ENCODE results near the gene FBXL17. TPM values are rescaled to one million over a fixed set of nuclear protein-coding genes. Genes with fewer than 3 reads are reported as not detected.

Gene FBXL17
- total RNA-seq, 1 donor from 2014 or later: 17.6 TPM

DNA sequence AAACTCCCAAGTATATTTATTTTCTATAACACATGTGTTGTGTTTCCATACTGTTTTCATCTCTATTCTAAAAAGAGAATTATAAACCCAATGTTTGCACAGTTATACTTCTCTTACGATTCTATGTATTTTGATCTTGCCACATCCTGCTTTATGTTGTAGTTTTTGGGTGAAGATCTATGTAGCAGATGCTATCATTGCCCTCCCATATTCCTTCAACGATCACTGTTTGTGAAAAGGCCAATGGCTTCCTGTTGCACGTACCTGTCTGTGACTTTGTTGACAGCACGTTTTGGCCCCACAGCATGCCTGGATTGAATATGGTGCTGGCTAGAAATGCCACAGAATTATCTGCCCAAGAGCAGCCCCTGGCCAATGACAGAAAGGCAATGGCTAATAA, 456.7 kb downstream of the FBXL17 start:
- TF ChIP-seq, protein P1, sequence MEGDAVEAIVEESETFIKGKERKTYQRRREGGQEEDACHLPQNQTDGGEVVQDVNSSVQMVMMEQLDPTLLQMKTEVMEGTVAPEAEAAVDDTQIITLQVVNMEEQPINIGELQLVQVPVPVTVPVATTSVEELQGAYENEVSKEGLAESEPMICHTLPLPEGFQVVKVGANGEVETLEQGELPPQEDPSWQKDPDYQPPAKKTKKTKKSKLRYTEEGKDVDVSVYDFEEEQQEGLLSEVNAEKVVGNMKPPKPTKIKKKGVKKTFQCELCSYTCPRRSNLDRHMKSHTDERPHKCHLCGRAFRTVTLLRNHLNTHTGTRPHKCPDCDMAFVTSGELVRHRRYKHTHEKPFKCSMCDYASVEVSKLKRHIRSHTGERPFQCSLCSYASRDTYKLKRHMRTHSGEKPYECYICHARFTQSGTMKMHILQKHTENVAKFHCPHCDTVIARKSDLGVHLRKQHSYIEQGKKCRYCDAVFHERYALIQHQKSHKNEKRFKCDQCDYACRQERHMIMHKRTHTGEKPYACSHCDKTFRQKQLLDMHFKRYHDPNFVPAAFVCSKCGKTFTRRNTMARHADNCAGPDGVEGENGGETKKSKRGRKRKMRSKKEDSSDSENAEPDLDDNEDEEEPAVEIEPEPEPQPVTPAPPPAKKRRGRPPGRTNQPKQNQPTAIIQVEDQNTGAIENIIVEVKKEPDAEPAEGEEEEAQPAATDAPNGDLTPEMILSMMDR (IDR thresholded peaks at IDR 0.05): no peak
- H3K36me3 Mint-ChIP-seq (ENCODE audit: unreplicated experiment): no peaks in the 10 kb centered on the region
- H3K27ac Mint-ChIP-seq (ENCODE audit: unreplicated experiment): no peak overlapping the region
- H3K4me3 Mint-ChIP-seq (ENCODE audit: unreplicated experiment): no peak overlapping the region
- peaks cover 10% of the 10 kb centered on the region for H3K4me1 Mint-ChIP-seq (ENCODE audit: unreplicated experiment)
- H3K27me3 Mint-ChIP-seq (ENCODE audit: unreplicated experiment): no peaks in the 10 kb centered on the region
- no peak for DNase-seq (ENCODE audit: extremely low spot score, unreplicated experiment)
- H3K9me3 Mint-ChIP-seq (ENCODE audit: unreplicated experiment): no peaks in the 10 kb centered on the region

DNA sequence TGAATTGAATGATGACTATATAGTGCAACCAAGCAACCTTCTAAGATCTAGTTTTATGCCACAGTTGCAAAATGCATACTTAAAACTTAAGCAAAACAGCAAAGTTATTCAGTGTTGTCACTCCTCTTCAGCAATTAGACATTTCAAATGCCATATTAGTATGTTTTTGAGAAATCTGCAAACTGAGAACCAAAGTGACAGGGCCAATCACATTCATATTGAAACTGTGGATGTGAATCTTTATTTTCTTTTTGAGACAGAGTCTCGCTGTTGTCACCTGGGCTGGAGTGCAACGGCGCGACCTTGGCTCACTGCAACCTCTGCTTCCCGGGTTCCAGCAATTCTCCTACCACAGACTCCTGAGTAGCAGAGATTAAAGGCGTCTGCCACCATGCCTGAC, 461.9 kb downstream of the FBXL17 start:
- H3K4me3 Mint-ChIP-seq (ENCODE audit: unreplicated experiment): no peak overlapping the region
- H3K27ac Mint-ChIP-seq (ENCODE audit: unreplicated experiment): no peak overlapping the region
- H3K9me3 Mint-ChIP-seq (ENCODE audit: unreplicated experiment): no peaks in the 10 kb centered on the region
- no peaks in the 10 kb centered on the region for H3K4me1 Mint-ChIP-seq (ENCODE audit: unreplicated experiment)
- TF ChIP-seq, protein P1 (IDR thresholded peaks at IDR 0.05): no peak
- H3K27me3 Mint-ChIP-seq (ENCODE audit: unreplicated experiment): no peaks in the 10 kb centered on the region
- DNase-seq (ENCODE audit: extremely low spot score, unreplicated experiment): no peak
- H3K36me3 Mint-ChIP-seq (ENCODE audit: unreplicated experiment): no peaks in the 10 kb centered on the region

DNA sequence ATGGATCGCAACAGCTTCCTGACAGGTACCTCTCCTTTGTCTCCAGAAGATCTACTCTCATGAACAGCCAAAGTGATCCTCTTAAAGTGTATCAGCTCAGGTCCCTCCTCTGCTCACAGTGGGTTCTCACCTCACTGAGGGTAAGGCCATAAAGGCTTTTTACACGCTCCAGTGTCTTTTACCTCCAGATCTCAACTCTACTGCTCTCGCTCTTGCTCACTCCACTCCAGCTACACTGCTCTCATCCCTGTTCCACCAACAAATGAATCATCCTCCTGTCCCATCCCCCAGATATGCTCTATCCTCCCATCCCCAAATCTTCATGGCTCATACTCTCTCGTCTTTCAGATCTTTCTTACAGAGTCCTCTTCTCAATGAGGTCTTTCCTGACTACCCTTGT, 462.5 kb downstream of the FBXL17 start:
- Mint-ChIP-seq H3K4me3 (ENCODE audit: unreplicated experiment) (no peak overlapping the region), H3K4me1 (ENCODE audit: unreplicated experiment) (no peaks in the 10 kb centered on the region), H3K27ac (ENCODE audit: unreplicated experiment) (no peak overlapping the region), H3K27me3 (ENCODE audit: unreplicated experiment) (no peaks in the 10 kb centered on the region), H3K9me3 (ENCODE audit: unreplicated experiment) (no peaks in the 10 kb centered on the region), H3K36me3 (ENCODE audit: unreplicated experiment) (no peaks in the 10 kb centered on the region)
- TF ChIP-seq, protein P1 (IDR thresholded peaks at IDR 0.05): no peak
- no peak for DNase-seq (ENCODE audit: extremely low spot score, unreplicated experiment)

DNA sequence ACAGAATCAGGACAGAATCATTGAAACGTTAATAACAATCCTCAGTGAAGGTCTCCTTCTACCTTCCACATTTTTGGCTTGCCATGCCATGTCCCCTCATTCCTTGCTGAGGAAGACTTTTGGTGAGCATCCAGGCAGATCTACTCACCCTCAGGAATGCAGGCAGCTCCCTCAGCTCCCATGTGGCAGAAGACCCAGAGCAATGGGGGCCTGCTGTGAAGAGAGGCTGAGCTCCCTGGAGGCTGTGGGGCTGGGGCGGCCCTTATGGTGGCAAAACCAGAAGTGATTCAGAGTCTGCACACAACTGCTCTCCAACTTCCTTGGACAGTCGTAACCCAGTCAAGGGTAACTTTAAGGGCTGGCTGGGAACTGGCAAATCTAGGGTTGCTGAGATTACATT, 463.9 kb downstream of the FBXL17 start:
- TF ChIP-seq, protein P1 (IDR thresholded peaks at IDR 0.05): no peak
- Mint-ChIP-seq H3K27me3 (ENCODE audit: unreplicated experiment) (no peaks in the 10 kb centered on the region), H3K36me3 (ENCODE audit: unreplicated experiment) (no peaks in the 10 kb centered on the region), H3K27ac (ENCODE audit: unreplicated experiment) (no peak overlapping the region), H3K4me3 (ENCODE audit: unreplicated experiment) (no peak overlapping the region), H3K9me3 (ENCODE audit: unreplicated experiment) (no peaks in the 10 kb centered on the region), H3K4me1 (ENCODE audit: unreplicated experiment) (no peaks in the 10 kb centered on the region)
- no peak for DNase-seq (ENCODE audit: extremely low spot score, unreplicated experiment)

DNA sequence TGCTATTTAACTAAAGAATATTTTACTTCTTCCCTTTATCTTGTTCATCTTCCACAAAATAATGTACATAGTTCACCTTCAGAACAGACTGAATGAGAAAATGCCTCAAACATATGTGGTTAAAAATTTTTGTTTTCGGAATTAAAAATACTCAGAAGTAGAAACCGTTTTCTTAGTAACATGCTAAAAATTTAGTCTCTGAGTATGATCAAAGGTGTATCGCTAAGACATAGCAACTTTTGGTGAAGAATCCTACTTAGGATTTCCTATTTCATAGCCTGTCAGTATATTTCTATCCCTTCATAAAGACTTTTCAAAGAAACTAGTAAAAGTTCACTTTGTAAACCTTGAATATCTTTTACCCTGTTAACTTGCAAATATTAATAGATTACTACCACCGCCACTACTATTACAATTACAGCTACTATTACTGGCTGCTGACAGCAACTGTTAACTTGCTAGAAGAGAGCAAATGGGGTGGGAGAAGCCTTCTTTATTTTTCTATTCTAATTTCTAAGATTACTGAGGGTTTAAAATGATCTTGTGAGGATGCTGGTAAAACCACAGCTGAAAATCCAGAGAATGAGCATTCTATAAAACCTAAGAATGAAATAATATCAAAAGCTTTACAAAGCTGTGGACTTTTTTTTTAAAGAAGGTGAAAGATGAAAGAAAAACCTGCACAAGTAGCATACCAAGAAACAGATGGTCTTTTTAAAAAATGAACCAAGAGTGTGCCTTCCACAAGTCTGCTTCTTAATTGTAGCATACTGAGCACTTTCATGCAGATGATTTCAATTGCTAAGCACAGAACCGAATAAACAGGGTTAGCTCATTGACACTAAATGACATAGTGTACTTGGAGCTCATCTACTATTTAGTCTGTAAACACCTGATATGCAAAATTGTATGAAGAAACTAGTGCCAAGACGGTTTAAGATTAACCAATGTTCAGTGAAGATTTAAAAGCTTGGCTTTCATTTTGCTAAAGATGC, 464.9 kb downstream of the FBXL17 start:
- H3K27me3 Mint-ChIP-seq (ENCODE audit: unreplicated experiment): no peaks in the 10 kb centered on the region
- no peaks in the 10 kb centered on the region for H3K4me1 Mint-ChIP-seq (ENCODE audit: unreplicated experiment)
- H3K9me3 Mint-ChIP-seq (ENCODE audit: unreplicated experiment): no peaks in the 10 kb centered on the region
- no peak overlapping the region for H3K4me3 Mint-ChIP-seq (ENCODE audit: unreplicated experiment)
- TF ChIP-seq, protein P1 (IDR thresholded peaks at IDR 0.05): no peak
- no peak for DNase-seq (ENCODE audit: extremely low spot score, unreplicated experiment)
- H3K36me3 Mint-ChIP-seq (ENCODE audit: unreplicated experiment): no peaks in the 10 kb centered on the region
- H3K27ac Mint-ChIP-seq (ENCODE audit: unreplicated experiment): no peak overlapping the region

All from osteocyte (in vitro differentiated cells).